ENCODE data around the gene PPP1R16B. TPM values are rescaled to one million over a fixed set of nuclear protein-coding genes. Genes with fewer than 3 reads are reported as not detected.

The PPP1R16B gene
- total RNA-seq, 2 donors from 2014 or later = 1.3 to 1.9 TPM

- Histone ChIP-seq H3K27me3 (replicated peaks; ENCODE audit: insufficient read depth) (no peaks in the 10 kb centered on the region), H3K9me3 (no peaks in the 10 kb centered on the region), H3K4me3 (no peak overlapping the region), H3K27ac (no peak overlapping the region), H3K4me1 (replicated peaks) (no peaks in the 10 kb centered on the region), H3K36me3 (no peaks in the 10 kb centered on the region)
- 73% methylated on average over 12 of the region's 12 CpGs for WGBS
- DNase-seq (ENCODE audit: low spot score) = no peak
- TF ChIP-seq CTCF (IDR thresholded peaks at IDR 0.05) (no peak), POLR2A (IDR thresholded peaks at IDR 0.05) (no peak), POLR2AphosphoS5 (IDR thresholded peaks at IDR 0.05) (no peak)
- intact Hi-C loops (cut with DNase I) = no loop called here
These were observed 67.6 kb downstream of the PPP1R16B start for GRCh38 chr20:38873050-38873581.

- no peak overlapping the region for H3K27ac ChIP-seq
- 34% methylated on average over 4 of the region's 4 CpGs for WGBS
- DNase-seq (ENCODE audit: low spot score) = no peak
These were observed 69.1 kb downstream of the PPP1R16B start for GRCh38 chr20:38874460-38875174.

GRCh38 chr20:38875175-38875993 is 69.9 kb downstream of the PPP1R16B start:
- no peak for DNase-seq (ENCODE audit: low spot score)
- WGBS = 29% methylated on average over 11 of the region's 11 CpGs
- no peak overlapping the region for H3K4me3 ChIP-seq
- H3K36me3 ChIP-seq = no peaks in the 10 kb centered on the region
- no peaks in the 10 kb centered on the region for H3K27me3 ChIP-seq (replicated peaks; ENCODE audit: insufficient read depth)
- no peak for TF ChIP-seq CTCF (IDR thresholded peaks at IDR 0.05)
- no peak for TF ChIP-seq POLR2A (IDR thresholded peaks at IDR 0.05)
- TF ChIP-seq POLR2AphosphoS5 (IDR thresholded peaks at IDR 0.05) = no peak
- intact Hi-C loops (cut with DNase I) = no loop called here
- H3K27ac ChIP-seq = no peak overlapping the region
- H3K9me3 ChIP-seq = no peaks in the 10 kb centered on the region
- H3K4me1 ChIP-seq (replicated peaks) = no peaks in the 10 kb centered on the region

More at GRCh38 chr20:38874460-38875174, 69.1 kb downstream of the PPP1R16B start:
- Histone ChIP-seq H3K4me1 (replicated peaks) (no peaks in the 10 kb centered on the region), H3K4me3 (no peak overlapping the region), H3K36me3 (no peaks in the 10 kb centered on the region), H3K27me3 (replicated peaks; ENCODE audit: insufficient read depth) (no peaks in the 10 kb centered on the region), H3K9me3 (no peaks in the 10 kb centered on the region)
- intact Hi-C loops (cut with DNase I) = no loop called here
- no peak for TF ChIP-seq CTCF (IDR thresholded peaks at IDR 0.05)

GRCh38 chr20:38877483-38877882 is 72.0 kb downstream of the PPP1R16B start:
- Histone ChIP-seq H3K4me1 (replicated peaks) (no peaks in the 10 kb centered on the region), H3K4me3 (no peak overlapping the region), H3K9me3 (no peaks in the 10 kb centered on the region), H3K27me3 (replicated peaks; ENCODE audit: insufficient read depth) (no peaks in the 10 kb centered on the region), H3K36me3 (no peaks in the 10 kb centered on the region), H3K27ac (no peak overlapping the region)
- DNase-seq (ENCODE audit: low spot score) = no peak
- TF ChIP-seq POLR2A (IDR thresholded peaks at IDR 0.05) = no peak
- no peak for TF ChIP-seq CTCF (IDR thresholded peaks at IDR 0.05)
- TF ChIP-seq POLR2AphosphoS5 (IDR thresholded peaks at IDR 0.05) = no peak
- intact Hi-C loops (cut with DNase I) = no loop called here
- 91% methylated on average over 6 of the region's 6 CpGs for WGBS

Data from prostate gland (tissue), 2 donors.